Adipocyte (in vitro differentiated cells): ENCODE measurements around the gene FOXK1.
"Not testable (repeated sequence)": the region's sequence is repeated elsewhere in the genome, so short reads cannot be mapped to it uniquely, and the experiment has no call there.

ENCODE experiments used
- DNase-seq: peaks from one replicate; pipeline ENCODE4 v3.0.0-alpha.2; 2015; ENCODE audit warnings: low read depth
- H3K27me3 ChIP-seq: replicated peaks from 2 replicates; pipeline ENCODE4 v1.7.0; 2013; ENCODE audit warnings: mild to moderate bottlenecking, low read length, moderate library complexity; ENCODE audit not compliant: control insufficient read depth, insufficient read depth
- H3K36me3 ChIP-seq: 2 replicates; pipeline ENCODE4 v1.7.0; 2013; ENCODE audit warnings: low read length, mild to moderate bottlenecking, moderate library complexity; ENCODE audit not compliant: control insufficient read depth, insufficient read depth, severe bottlenecking
- H3K4me1 ChIP-seq: 2 replicates; pipeline ENCODE4 v1.7.0; 2013; ENCODE audit warnings: mild to moderate bottlenecking, low read length, moderate library complexity; ENCODE audit not compliant: control insufficient read depth, insufficient read depth
- H3K4me3 ChIP-seq: 2 replicates; pipeline ENCODE4 v1.7.0; 2013; ENCODE audit warnings: mild to moderate bottlenecking, low read length, moderate library complexity
- H3K9ac ChIP-seq: 2 replicates; pipeline ENCODE4 v1.7.0; 2013; ENCODE audit warnings: mild to moderate bottlenecking, low read length, moderate library complexity
- H3K9me3 ChIP-seq: 2 replicates; pipeline ENCODE4 v1.7.0; 2013; ENCODE audit warnings: mild to moderate bottlenecking, low read length, moderate library complexity; ENCODE audit not compliant: control insufficient read depth

The FOXK1 gene

DNA sequence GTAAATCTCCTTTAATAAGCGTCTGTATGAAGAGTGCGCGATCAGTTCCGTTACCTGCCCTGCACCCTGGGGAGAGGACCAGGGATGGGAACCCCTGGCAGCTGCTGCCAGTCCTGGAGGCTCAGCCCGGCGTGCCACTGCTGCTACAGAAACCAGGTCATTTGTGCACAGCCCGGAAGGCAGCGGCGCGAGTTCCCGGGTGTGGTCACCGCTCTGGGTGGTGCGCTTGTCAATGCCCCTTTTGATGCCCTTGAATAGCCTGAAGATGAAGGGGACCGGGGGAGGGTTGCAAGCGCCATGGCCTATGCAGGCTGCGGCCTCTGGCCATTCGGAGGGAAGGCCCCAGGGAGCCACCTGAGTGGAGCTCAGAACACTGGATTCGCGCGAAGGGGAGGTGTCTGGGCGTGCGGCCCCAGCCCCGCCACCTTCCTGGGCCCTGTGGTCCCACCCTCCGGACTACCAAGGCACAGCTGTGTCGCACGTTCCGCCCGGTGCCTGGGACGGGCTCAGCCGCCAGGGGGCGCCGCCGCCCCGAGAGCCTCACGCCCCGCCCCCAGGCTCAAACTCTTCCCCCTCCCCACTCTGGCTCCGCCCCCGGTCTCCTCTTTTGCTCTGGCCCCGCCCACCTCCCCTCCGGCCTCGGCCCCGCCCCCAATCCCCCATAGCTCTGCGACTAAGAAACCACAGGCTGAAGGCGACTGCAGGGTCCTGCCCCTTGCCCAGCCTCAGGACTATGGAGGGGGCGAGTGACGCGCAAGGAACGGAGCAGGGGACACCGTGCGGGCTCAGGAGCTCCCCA lies 109.8 kb downstream of the FOXK1 start:
- Histone ChIP-seq H3K9ac (no peak overlapping the region), H3K4me3 (no peak overlapping the region), H3K36me3 (peaks cover 47% of the 10 kb centered on the region), H3K9me3 (no peaks in the 10 kb centered on the region), H3K4me1 (no peaks in the 10 kb centered on the region), H3K27me3 (no peaks in the 10 kb centered on the region)
- DNase-seq, result peak; percentile 77

DNA sequence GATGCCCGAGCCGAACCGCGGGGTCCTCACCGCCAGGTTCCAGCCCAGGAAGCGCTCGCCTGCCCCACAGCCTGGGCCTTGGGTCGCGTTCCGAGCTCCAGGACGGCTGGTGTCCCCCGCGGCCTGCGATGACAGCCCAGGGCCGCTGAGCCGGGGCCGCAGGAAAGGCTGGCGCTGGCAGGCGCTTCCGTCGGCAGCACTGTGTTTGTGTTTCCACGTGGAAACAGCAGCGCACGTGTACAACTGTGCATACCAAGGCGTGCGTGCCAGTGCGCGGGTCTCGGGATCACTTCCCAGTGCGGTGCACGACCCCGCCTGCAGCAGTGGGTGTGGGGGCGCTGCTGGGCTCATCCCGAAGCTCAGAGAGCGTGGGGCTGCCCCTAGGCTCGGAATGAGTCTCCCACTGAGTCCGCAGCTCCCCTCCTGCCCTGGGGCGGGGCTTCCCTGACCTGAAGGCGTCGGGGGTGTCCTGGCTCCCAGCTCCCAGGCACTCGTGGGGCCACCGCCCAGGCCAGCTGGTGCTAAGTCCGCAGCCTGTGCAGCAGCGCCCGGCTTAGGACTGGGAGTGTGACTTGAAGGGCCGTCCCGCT lies 110.5 kb downstream of the FOXK1 start:
- Histone ChIP-seq H3K4me3 (no peak overlapping the region), H3K36me3 (peaks cover 40% of the 10 kb centered on the region), H3K4me1 (no peaks in the 10 kb centered on the region), H3K27me3 (no peaks in the 10 kb centered on the region), H3K9ac (no peak overlapping the region), H3K9me3 (no peaks in the 10 kb centered on the region)
- DNase-seq, result no peak

DNA sequence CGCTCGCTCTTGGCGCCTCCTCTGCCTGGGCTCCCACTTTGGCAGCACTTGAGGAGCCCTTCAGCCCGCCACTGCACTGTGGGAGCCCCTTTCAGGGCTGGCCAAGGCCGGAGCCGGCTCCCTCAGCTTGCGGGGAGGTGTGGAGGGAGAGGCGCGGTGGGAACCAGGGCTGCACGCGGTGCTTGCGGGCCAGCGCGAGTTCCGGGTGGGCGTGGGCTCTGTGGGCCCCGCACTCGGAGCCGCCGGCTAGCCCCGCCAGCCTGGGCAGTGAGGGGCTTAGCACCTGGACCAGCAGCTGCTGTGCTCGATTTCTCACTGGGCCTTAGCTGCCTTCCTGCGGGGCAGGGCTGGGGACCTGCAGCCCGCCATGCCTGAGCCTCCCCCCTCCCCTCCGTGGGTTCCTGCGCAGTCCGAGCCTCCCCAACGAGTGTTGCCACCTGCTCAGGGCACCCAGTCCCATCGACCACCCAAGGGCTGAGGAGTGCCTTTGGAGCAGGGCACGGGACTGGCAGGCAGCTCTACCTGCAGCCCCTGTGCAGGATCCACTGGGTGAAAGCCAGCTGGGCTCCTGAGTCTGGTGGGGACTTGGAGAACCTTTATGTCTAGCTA lies 111.4 kb downstream of the FOXK1 start:
- not testable (repeated sequence) for H3K9ac ChIP-seq, H3K27me3 ChIP-seq, H3K9me3 ChIP-seq, H3K4me1 ChIP-seq, H3K4me3 ChIP-seq, DNase-seq
- peaks cover 31% of the 10 kb centered on the region for H3K36me3 ChIP-seq

DNA sequence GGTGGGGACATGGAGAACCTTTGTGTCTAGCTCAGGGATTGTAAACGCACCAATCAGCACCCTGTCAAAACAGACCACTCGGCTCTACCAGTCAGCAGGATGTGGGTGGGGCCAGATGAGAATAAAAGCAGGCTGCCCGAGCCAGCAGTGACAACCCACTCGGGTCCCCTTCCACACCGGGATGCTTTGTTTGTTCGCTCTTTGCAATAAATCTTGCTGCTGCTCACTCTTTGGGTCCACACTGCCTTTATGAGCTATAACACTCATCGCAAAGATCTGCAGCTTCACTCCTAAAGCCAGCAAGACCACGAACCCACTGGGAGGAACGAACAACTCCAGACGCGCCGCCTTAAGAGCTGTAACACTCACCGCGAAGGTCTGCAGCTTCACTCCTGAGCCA lies 112.1 kb downstream of the FOXK1 start:
- H3K4me1 ChIP-seq, DNase-seq, H3K9ac ChIP-seq, H3K4me3 ChIP-seq, H3K9me3 ChIP-seq, H3K27me3 ChIP-seq: not testable (repeated sequence)
- peaks cover 25% of the 10 kb centered on the region for H3K36me3 ChIP-seq

DNA sequence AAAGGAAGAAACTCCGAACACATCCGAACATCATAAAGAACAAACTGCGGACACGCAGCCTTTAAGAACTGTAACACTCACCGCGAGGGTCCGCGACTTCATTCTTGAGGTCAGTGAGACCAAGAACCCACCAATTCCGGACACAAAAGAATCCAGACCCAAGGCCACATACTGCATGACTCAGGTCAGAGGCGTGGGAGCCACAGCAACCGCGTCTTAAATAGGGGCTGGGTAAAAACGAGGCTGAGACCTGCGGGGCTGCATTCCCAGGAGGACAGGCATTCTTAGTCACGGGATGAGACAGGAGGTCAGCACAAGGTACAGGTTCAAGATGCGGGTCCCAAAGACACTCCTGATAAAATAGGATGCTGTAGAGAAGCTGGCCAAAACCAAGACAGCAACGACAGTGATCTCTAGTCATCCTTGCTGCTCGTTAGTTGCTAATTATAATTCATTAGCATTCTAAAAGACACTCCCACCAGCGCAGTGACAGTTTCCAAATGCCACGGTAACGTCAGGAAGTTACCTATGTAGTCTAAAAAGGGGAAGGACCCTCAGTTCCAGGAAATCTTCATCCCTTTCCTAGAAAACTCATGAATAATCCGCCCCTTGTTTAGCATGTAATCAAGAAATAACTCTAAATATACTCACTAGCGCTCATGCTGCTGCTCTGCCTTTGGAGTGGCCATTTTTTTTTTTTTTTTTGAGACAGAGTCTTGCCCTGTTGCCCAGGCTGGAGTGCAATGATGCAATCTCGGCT lies 112.7 kb downstream of the FOXK1 start:
- H3K4me1 ChIP-seq, result no peaks in the 10 kb centered on the region
- no peak overlapping the region for H3K4me3 ChIP-seq
- no peaks in the 10 kb centered on the region for H3K27me3 ChIP-seq
- DNase-seq, result no peak
- no peak overlapping the region for H3K9ac ChIP-seq
- H3K9me3 ChIP-seq, result no peaks in the 10 kb centered on the region
- peaks cover 20% of the 10 kb centered on the region for H3K36me3 ChIP-seq

DNA sequence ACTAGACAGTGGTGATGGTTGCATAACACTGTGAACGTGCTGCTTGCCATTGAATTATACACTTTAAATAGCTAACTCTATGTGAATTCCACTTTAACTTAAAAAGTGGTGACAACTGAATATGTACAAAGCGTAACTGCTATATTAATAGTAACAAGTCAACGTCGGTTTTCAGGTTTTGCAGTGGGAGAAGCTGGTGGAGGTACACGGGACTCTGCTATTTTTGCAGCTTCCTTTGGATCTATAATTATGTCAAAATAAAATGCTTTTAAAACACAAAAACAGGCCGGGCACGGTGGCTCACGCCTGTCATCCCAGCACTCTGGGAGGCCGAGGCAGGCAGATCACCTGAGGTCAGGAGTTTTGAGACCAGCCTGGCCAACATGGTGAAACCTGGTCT lies 114.4 kb downstream of the FOXK1 start:
- Histone ChIP-seq H3K27me3 (no peaks in the 10 kb centered on the region), H3K4me1 (no peaks in the 10 kb centered on the region)
- no peak for DNase-seq

DNA sequence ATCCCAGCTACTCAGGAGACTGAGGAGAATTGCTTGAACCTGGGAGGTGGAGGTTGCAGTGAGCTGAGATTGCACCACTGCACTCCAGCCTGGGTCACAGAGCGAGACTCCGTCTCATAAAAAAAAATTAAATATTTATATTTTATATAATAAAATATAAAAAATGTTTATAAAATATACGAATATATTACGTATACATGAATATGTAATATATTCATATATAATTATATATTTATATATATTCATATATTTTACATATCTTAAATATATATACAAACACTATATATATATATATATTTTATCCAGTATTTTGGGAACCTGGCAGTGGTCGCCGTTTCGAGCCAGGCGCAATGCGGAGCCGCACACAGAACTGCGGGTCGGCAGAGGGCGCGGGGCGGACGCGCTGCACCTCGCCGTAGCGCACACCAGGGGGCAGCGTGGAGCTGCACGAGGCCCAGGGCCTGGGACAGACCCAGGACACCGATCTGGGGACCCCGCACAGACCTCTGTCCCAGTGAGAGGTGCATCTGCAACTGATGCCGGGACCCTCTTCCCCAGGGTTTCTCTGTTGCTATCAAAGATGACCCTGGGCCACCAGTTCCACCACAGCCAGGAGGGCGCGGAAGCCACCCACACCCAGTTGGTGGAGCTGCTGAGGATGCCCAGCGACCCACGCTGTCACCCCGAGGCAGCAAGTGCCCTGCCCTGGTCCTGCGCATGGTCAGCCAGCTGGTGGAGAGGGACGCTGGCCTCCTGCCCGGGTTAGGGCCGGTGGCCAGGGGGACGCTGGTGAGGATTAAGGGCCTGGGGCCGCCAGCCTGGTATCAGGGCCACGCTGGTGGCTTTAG lies 116.0 kb downstream of the FOXK1 start:
- Histone ChIP-seq H3K27me3 (no peaks in the 10 kb centered on the region), H3K4me1 (no peaks in the 10 kb centered on the region), H3K9me3 (no peaks in the 10 kb centered on the region), H3K36me3 (no peaks in the 10 kb centered on the region), H3K9ac (no peak overlapping the region), H3K4me3 (no peak overlapping the region)
- peak; percentile 65 for DNase-seq

More for the DNA sequence above, 114.4 kb downstream of the FOXK1 start:
- Histone ChIP-seq H3K9ac (no peak overlapping the region), H3K4me3 (no peak overlapping the region), H3K9me3 (no peaks in the 10 kb centered on the region), H3K36me3 (peaks cover 5% of the 10 kb centered on the region)

DNA sequence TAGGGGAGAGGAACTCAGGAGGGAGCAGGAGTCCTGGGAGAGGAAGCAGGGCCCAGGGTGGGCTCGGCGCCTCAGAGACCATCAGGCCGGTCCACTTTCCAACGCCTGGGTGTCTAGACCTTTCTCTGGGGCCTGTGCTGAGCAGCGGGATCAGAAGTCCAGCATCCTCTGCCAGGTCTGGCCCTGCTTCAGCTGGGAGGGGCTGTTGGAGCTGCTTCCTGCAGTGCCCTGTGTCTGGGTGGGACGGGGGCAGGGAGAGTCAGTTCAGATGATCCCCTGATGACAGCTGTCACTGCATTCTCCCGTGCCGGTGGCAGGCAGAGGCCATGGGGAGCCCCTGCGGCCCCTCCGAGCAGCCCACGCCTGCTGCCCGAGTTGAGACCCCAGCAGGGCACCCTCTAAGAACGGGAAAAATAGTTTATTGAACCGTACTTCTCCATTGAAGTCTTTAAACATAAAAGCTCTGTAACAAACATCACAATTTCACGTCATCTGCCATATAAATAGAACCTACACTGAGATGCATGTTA lies 116.7 kb downstream of the FOXK1 start:
- Histone ChIP-seq H3K27me3 (no peaks in the 10 kb centered on the region), H3K4me3 (no peak overlapping the region), H3K9me3 (no peaks in the 10 kb centered on the region), H3K36me3 (no peaks in the 10 kb centered on the region), H3K9ac (no peak overlapping the region), H3K4me1 (no peaks in the 10 kb centered on the region)
- DNase-seq, result no peak

DNA sequence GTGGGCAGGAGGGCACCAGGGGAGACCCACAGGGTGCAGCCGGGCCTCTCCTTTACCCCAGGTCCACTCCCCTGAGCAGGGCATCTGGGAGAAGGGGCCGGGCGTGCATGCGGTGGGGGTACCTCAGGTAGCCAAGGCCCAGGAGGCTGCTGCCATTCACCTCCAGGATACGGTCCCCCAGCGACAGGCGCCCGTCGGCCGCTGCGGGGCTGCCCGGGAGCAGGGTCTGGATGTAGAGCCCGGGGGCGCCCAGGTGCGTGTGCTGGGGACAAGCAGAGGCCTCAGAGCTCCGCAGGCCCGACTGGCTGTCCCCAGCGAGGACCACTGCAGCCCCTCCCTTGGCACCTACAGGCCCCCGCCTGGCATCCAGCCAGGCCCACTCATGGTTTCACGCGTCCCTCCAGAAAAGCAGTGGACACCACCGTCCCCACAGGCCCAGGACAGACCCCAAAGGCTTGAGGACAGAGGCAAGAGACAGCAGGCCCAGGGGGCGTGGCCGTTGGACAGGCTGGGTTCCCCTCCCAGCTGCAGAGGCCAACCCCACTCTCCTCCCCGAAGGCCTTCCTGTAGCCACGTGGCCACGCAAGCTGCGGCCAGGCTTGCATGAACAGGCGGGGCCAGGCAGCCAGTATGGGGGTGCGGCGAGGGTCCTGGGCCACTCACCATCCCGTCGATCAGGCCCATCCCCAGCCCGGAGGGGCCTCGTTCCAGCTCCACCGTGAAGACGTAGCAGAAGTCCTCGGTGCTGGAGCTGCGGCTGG lies 117.6 kb downstream of the FOXK1 start:
- Histone ChIP-seq H3K9me3 (no peaks in the 10 kb centered on the region), H3K9ac (no peak overlapping the region), H3K4me1 (no peaks in the 10 kb centered on the region), H3K36me3 (no peaks in the 10 kb centered on the region), H3K27me3 (no peaks in the 10 kb centered on the region), H3K4me3 (no peak overlapping the region)
- no peak for DNase-seq

DNA sequence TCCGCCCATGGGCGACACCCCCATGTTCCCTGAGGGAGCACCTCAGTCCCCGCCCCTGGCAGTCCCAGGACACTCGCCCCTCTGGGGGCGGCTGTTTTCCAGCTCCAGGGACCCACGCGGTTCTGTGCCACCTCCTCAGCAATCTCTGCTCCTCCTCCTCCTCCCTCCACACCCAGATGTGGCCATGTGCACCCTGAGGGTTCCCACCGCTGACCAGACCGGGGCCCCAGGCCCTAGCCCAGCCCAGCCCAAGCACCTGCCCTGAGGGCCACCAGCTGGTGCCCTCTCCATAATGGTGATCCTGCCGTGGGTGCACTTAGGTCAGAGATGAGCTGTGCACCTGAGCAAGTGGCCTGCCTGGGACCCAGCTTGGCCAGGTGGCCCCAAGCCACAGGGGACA lies 118.4 kb downstream of the FOXK1 start:
- H3K4me1 ChIP-seq, result no peaks in the 10 kb centered on the region
- H3K36me3 ChIP-seq, result no peaks in the 10 kb centered on the region
- no peak for DNase-seq
- no peak overlapping the region for H3K9ac ChIP-seq
- no peaks in the 10 kb centered on the region for H3K27me3 ChIP-seq
- H3K9me3 ChIP-seq, result no peaks in the 10 kb centered on the region
- no peak overlapping the region for H3K4me3 ChIP-seq
